VCaP (cell line): ENCODE results near the gene IPO5.

Source experiments
- H3K27ac ChIP-seq: fragments of 450-650 bp; 2 replicates; pipeline ENCODE4 v1.5.1; 2017
- TF ChIP-seq, protein P1 (sequence below): fragments of 450-650 bp; conservative IDR thresholded peaks from 2 replicates; pipeline ENCODE4 v1.5.1; 2017; ENCODE audit warnings: mild to moderate bottlenecking, moderate library complexity

The IPO5 gene

DNA sequence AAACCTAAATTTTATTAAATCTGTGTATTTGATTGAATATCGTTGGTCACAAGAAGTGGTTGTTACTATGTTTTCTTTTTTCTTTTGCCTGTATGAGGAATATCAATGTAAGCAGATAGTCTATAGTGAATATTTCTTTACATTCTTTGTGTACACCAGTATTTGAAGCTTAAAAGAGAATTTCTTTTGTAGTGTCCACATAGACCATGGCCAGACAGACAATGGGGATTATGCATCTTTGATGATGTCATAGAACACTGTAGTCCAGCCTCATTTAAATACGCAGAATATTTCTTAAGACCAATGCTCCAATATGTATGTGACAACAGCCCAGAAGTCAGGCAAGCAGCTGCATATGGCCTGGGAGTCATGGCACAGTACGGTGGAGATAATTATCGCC is 64.8 kb downstream of the IPO5 start:
- TF ChIP-seq, protein P1, sequence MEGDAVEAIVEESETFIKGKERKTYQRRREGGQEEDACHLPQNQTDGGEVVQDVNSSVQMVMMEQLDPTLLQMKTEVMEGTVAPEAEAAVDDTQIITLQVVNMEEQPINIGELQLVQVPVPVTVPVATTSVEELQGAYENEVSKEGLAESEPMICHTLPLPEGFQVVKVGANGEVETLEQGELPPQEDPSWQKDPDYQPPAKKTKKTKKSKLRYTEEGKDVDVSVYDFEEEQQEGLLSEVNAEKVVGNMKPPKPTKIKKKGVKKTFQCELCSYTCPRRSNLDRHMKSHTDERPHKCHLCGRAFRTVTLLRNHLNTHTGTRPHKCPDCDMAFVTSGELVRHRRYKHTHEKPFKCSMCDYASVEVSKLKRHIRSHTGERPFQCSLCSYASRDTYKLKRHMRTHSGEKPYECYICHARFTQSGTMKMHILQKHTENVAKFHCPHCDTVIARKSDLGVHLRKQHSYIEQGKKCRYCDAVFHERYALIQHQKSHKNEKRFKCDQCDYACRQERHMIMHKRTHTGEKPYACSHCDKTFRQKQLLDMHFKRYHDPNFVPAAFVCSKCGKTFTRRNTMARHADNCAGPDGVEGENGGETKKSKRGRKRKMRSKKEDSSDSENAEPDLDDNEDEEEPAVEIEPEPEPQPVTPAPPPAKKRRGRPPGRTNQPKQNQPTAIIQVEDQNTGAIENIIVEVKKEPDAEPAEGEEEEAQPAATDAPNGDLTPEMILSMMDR, result no peak
- H3K27ac ChIP-seq, result no peak overlapping the region

DNA sequence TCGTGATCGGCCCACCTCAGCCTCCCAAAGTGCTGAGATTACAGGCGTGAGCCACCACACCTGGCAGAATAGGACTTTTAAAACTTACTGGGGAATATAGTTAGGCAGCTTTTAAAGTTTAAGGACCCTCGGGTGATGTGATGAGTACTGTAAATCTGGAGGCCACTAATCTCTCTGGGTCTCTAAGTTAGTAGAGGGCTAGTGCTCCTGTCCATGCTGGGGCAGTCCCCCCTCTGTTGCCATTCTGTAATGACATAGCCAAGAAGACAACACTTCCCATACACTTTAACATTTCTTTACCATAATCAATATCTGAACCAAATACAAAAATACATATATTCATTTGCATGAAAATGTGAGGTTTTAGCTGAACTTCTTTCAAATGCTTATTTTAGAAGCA is 65.7 kb downstream of the IPO5 start:
- TF ChIP-seq, protein P1, result no peak
- no peak overlapping the region for H3K27ac ChIP-seq

DNA sequence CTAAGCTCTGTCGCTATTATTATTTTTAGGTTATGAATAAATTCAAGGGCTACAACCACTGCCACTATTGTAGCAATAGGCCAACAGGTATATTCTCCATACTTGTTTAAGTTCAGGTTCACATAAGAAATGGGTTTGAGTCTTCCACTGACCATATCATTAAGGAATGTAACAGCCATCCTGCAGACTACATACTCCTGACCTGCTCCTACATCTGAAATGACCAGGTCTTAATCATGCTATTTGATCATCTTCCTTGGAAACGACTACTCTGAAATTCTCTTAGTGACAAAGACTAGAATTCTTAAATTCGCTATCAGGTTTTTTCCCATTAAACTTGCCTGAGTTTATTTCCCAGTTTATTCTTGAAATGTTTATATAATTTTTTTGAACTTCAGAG is 66.8 kb downstream of the IPO5 start:
- TF ChIP-seq, protein P1, result no peak
- H3K27ac ChIP-seq, result no peak overlapping the region

DNA sequence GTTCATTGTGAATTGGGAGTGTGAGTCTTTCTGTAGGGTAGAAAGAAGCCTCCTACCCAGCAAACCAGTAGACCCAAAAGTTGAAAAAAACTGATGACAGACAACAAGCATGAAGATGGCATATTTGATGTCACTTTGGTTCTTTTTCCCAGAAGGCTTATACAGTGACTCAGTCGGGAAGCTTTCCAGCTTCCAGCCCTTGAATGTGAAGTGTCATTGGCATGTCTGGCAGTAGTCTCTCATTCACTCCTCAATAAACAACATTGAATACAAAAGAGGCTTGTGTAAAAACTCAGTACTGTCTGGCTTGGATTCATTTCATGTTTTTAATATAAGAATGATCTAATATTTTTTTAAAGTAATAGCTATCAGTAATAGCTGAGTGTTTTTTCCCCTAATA is 68.7 kb downstream of the IPO5 start:
- TF ChIP-seq, protein P1, result no peak
- H3K27ac ChIP-seq, result no peak overlapping the region

DNA sequence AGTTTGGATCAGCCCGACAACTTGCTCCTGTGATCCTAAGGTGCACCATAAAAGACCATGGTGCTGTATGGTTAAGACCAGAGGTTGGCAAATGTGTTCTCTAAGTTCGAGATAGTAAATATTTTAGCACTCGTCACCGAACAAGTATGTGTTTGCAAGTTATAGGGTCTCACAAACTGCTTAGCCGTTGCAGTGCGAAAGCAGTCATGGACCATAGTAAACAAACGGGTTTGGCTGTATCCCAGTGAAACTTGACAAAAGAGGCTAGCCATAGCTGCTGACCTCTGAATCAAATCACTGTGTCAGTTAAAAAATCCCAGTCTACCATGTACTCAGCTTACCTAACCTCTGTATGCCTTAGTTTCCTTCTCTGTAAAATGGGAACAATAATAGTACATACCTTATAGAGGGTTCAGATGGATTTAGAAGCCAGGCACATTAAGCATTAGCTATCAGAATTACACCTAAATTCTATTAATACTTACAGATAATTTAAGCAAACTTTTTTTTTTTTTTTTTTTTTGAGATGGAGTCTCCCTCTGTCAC is 72.1 kb downstream of the IPO5 start:
- H3K27ac ChIP-seq, result no peak overlapping the region
- TF ChIP-seq, protein P1, result no peak

DNA sequence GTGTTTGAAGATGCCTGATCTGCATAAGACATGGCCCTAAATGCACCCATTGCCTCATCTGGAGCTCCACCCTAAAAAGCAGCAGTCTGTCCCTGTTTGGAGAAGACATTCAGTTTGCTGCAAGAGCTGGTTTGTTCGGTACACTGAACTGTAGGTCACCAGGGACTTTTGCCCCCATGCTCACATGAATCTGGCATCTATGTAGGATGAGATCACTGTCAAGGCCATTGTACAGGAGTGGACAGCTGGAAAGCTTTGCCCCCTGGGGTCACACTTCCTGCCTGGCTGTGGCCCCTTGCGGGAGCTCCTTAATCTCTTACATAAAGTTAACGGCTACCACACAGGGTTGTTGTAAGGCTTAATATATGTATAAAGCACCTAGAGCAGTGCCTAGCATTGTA is 73.0 kb downstream of the IPO5 start:
- TF ChIP-seq, protein P1, result no peak

DNA sequence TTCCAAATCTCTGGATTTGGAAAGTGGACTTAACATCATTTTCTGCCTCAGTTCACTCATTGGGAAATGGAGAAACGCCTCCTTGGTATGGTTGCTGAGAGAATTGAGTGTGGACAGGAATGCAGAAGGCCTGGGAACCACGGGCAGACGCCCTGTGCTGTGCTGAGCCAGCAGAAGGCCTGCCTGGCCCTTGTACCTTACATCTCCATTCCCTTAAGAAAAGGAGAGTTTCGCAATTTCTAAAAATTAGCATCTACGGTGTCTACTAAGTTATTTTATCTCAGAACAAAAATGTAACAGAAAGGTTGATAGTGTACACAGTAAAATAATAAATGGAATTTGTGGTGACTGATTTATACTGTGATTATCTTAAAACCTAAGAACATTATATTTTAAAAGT is 78.7 kb downstream of the IPO5 start:
- no peak overlapping the region for H3K27ac ChIP-seq
- TF ChIP-seq, protein P1, result no peak

More for the DNA sequence above, 73.0 kb downstream of the IPO5 start:
- no peak overlapping the region for H3K27ac ChIP-seq
